Measurements from ENCODE around the gene SV2B.
"Not testable (repeated sequence)": the region's sequence is repeated elsewhere in the genome, so short reads cannot be mapped to it uniquely, and the experiment has no call there.

SV2B gene

GRCh38 chr15:91319371-91320059 lies 219.5 kb downstream of the SV2B start:
- DNase-seq: no peak

- DNase-seq: no peak
Measured at GRCh38 chr15:91320101-91320500, 220.0 kb downstream of the SV2B start.

- no peak for DNase-seq
Measured at GRCh38 chr15:91329914-91330313, 229.9 kb downstream of the SV2B start.

GRCh38 chr15:91331581-91331980 lies 231.5 kb downstream of the SV2B start:
- DNase-seq: no peak

- no peak for DNase-seq
Measured at GRCh38 chr15:91335702-91336101, 235.6 kb downstream of the SV2B start.

GRCh38 chr15:91336687-91337086 lies 236.6 kb downstream of the SV2B start:
- DNase-seq: no peak

- no peak for DNase-seq
Measured at GRCh38 chr15:91338766-91339165, 238.7 kb downstream of the SV2B start.

GRCh38 chr15:91342097-91342496 lies 242.0 kb downstream of the SV2B start:
- DNase-seq: no peak

GRCh38 chr15:91344912-91345311 lies 244.9 kb downstream of the SV2B start:
- not testable (repeated sequence) for DNase-seq

GRCh38 chr15:91345736-91346135 lies 245.7 kb downstream of the SV2B start:
- DNase-seq: no peak

- no peak for DNase-seq
Measured at GRCh38 chr15:91346259-91346658, 246.2 kb downstream of the SV2B start.

GRCh38 chr15:91348752-91349500 lies 248.9 kb downstream of the SV2B start:
- no peak for DNase-seq
